HepG2 (cell line): Measurements from ENCODE around the gene KAZN. TPM values are rescaled to one million over a fixed set of nuclear protein-coding genes. Genes with fewer than 3 reads are reported as not detected.

Source experiments
- BCL3 ChIP-seq: sonication (generic); formaldehyde crosslinking; IDR thresholded peaks from 2 replicates; pipeline ENCODE4 v1.5.1; 2020; ENCODE audit warnings: mild to moderate bottlenecking, missing genetic modification reagents, moderate library complexity
- GZF1 ChIP-seq: sonication (generic); formaldehyde crosslinking; IDR thresholded peaks from 2 replicates; pipeline ENCODE4 v1.5.1; 2020; ENCODE audit warnings: mild to moderate bottlenecking, missing genetic modification reagents
- IRF9 ChIP-seq: sonication (generic); formaldehyde crosslinking; IDR thresholded peaks from 2 replicates; pipeline ENCODE4 v1.8.0; 2022; ENCODE audit warnings: missing genetic modification reagents, mild to moderate bottlenecking, borderline replicate concordance
- KDM5A ChIP-seq: fragments of 200-600 bp; sonication (generic); IDR thresholded peaks from 2 replicates; pipeline ENCODE4 v1.7.0; 2018; ENCODE audit warnings: antibody characterized with exemption, mild to moderate bottlenecking, low read length, borderline replicate concordance
- NAIF1 ChIP-seq: sonication (generic); formaldehyde crosslinking; IDR thresholded peaks from 2 replicates; pipeline ENCODE4 v1.5.0; 2020; ENCODE audit warnings: mild to moderate bottlenecking, missing genetic modification reagents, borderline replicate concordance
- PAX8 ChIP-seq: sonication (generic); formaldehyde crosslinking; IDR thresholded peaks from 2 replicates; pipeline ENCODE4 v1.8.0; 2022; ENCODE audit warnings: mild to moderate bottlenecking, missing genetic modification reagents, borderline replicate concordance
- RORA ChIP-seq: sonication (generic); formaldehyde crosslinking; IDR thresholded peaks from 2 replicates; pipeline ENCODE4 v1.5.0; 2020; ENCODE audit warnings: mild to moderate bottlenecking, missing genetic modification reagents, moderate library complexity
- SALL2 ChIP-seq: sonication (generic); formaldehyde crosslinking; IDR thresholded peaks from 2 replicates; pipeline ENCODE4 v1.8.1; 2023; ENCODE audit warnings: mild to moderate bottlenecking, missing genetic modification reagents, inconsistent platforms
- SMAD9 ChIP-seq: sonication (generic); formaldehyde crosslinking; IDR thresholded peaks from 2 replicates; pipeline ENCODE4 v1.5.1; 2020; ENCODE audit warnings: mild to moderate bottlenecking, missing genetic modification reagents
- ZFAT ChIP-seq: sonication (generic); formaldehyde crosslinking; conservative IDR thresholded peaks from 2 replicates; pipeline ENCODE4 v1.8.1; 2023; ENCODE audit warnings: missing genetic modification reagents, inconsistent platforms
- ZNF10 ChIP-seq: sonication (generic); formaldehyde crosslinking; IDR thresholded peaks from 2 replicates; pipeline ENCODE4 v1.4.0; 2020; ENCODE audit warnings: mild to moderate bottlenecking, low read depth, missing genetic modification reagents, borderline replicate concordance
- ZNF24 ChIP-seq: fragments of 450-650 bp; IDR thresholded peaks from 2 replicates; pipeline ENCODE4 v1.6.1; 2017; ENCODE audit warnings: antibody characterized with exemption, mild to moderate bottlenecking
- ZNF274 ChIP-seq: sonication (generic); formaldehyde crosslinking; IDR thresholded peaks from 2 replicates; pipeline ENCODE4 v1.5.1; 2020; ENCODE audit warnings: mild to moderate bottlenecking, missing genetic modification reagents
- polyA plus RNA-seq, 8 experiments: library from polyadenylated mRNA; depleted of rRNA in 3 of 8; stranded (reverse) in 7 of 8; unstranded in 1 of 8; fragments of >200 nt; fragmentation: Illumina TruSeq in 4 of 8; extraction: Trizol in 4 of 8; gene quantifications; 2 replicates each; pipeline versions ENCODE4 v1.2.1 to v1.2.3, GENCODE V29; 2011 to 2016; ENCODE audit warnings: low read depth in 4 of 8, missing spikeins in 1 of 8, mixed read lengths in 1 of 8; ENCODE audit not compliant: insufficient read depth in 1 of 8
- total RNA-seq, 5 experiments: library from RNA; depleted of rRNA; stranded (reverse); fragments of >200 nt; fragmentation: Illumina TruSeq; extraction: Trizol; gene quantifications; 2 replicates each; pipeline ENCODE4 v1.2.3, GENCODE V29; 2016; ENCODE audit warnings: low read depth in 1 of 5
- TF ChIP-seq, protein P1 (sequence below): IDR thresholded peaks from 2 replicates; pipeline ENCODE4 v1.6.1; 2016; ENCODE audit warnings: missing compliant biosample characterization, missing genetic modification reagents, borderline replicate concordance
- TF ChIP-seq, protein P2 (sequence below): sonication (generic); formaldehyde crosslinking; IDR thresholded peaks from 2 replicates; pipeline ENCODE4 v1.4.0; 2020; ENCODE audit warnings: missing genetic modification reagents, borderline replicate concordance
- TF ChIP-seq, protein P3 (sequence below): sonication (generic); formaldehyde crosslinking; conservative IDR thresholded peaks from 2 replicates; pipeline ENCODE4 v1.4.0; 2020; ENCODE audit warnings: missing genetic modification reagents
- TF ChIP-seq, protein P4 (sequence below): sonication (generic); formaldehyde crosslinking; IDR thresholded peaks from 2 replicates; pipeline ENCODE4 v1.4.0; 2020; ENCODE audit warnings: mild to moderate bottlenecking, missing genetic modification reagents

KAZN gene
- total and polyA plus RNA-seq, 2 of the 13 experiments (the other 11 are each of a cell fraction or from before 2014, with no cell fraction given), result 10.4 to 13.5 TPM

DNA sequence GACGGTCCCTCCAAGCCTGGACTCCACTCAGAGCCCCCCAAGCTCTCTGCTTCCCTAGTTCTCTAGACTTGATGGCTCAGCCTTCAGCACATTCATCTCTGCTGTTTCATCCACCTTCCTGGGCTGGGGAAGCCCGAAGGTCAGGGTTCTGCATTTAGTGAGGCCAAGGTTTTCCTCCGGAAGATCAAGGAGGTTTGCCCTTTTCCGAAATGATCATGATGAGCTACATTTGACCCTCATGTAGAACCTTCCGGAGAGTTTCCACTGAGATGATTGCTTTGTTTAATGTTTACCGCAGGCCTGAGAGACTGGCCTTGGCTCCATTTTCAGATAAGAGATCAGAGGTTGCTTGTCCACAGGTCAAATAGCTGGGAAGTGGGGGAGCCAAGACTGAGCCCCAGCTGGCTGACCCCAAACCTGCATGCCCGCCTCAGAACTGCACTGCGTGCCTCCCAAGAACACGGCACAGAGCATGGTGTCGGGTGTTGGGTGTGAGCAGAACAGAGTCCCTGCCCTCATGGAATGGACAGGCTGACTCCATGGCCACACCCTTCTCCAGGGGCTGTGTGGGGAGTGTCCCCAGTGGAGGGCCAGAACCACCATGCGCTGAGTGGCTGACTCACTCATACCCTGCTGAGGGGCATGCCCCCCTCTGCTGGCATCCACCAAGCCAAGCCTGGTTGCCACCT, 354.3 kb downstream of the KAZN start (continued):
- TF ChIP-seq IRF9 (CRISPR knock-in tag), result peak; percentile 72; the same call in 1 of the 2 replicates
- TF ChIP-seq BCL3 (CRISPR knock-in tag), result peak; percentile 82; the same call in 1 of the 2 replicates
- TF ChIP-seq KDM5A, result no peak
- TF ChIP-seq, protein P1, sequence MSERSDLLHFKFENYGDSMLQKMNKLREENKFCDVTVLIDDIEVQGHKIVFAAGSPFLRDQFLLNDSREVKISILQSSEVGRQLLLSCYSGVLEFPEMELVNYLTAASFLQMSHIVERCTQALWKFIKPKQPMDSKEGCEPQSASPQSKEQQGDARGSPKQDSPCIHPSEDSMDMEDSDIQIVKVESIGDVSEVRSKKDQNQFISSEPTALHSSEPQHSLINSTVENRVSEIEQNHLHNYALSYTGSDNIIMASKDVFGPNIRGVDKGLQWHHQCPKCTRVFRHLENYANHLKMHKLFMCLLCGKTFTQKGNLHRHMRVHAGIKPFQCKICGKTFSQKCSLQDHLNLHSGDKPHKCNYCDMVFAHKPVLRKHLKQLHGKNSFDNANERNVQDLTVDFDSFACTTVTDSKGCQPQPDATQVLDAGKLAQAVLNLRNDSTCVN (CRISPR knock-in tag), result peak; percentile 93; the same call in 1 of the 2 replicates
- 0 out of 2 replicates have a peak, but pooled peaks have one; percentile 42 for TF ChIP-seq SALL2 (CRISPR knock-in tag)
- no peak for TF ChIP-seq RORA
- no peak for TF ChIP-seq GZF1 (CRISPR knock-in tag)
- TF ChIP-seq PAX8 (CRISPR knock-in tag), result peak; percentile 76; the same call in 1 of the 2 replicates
- TF ChIP-seq NAIF1 (CRISPR knock-in tag), result 0 out of 2 replicates have a peak, but pooled peaks have one; percentile 26
- TF ChIP-seq, protein P2, sequence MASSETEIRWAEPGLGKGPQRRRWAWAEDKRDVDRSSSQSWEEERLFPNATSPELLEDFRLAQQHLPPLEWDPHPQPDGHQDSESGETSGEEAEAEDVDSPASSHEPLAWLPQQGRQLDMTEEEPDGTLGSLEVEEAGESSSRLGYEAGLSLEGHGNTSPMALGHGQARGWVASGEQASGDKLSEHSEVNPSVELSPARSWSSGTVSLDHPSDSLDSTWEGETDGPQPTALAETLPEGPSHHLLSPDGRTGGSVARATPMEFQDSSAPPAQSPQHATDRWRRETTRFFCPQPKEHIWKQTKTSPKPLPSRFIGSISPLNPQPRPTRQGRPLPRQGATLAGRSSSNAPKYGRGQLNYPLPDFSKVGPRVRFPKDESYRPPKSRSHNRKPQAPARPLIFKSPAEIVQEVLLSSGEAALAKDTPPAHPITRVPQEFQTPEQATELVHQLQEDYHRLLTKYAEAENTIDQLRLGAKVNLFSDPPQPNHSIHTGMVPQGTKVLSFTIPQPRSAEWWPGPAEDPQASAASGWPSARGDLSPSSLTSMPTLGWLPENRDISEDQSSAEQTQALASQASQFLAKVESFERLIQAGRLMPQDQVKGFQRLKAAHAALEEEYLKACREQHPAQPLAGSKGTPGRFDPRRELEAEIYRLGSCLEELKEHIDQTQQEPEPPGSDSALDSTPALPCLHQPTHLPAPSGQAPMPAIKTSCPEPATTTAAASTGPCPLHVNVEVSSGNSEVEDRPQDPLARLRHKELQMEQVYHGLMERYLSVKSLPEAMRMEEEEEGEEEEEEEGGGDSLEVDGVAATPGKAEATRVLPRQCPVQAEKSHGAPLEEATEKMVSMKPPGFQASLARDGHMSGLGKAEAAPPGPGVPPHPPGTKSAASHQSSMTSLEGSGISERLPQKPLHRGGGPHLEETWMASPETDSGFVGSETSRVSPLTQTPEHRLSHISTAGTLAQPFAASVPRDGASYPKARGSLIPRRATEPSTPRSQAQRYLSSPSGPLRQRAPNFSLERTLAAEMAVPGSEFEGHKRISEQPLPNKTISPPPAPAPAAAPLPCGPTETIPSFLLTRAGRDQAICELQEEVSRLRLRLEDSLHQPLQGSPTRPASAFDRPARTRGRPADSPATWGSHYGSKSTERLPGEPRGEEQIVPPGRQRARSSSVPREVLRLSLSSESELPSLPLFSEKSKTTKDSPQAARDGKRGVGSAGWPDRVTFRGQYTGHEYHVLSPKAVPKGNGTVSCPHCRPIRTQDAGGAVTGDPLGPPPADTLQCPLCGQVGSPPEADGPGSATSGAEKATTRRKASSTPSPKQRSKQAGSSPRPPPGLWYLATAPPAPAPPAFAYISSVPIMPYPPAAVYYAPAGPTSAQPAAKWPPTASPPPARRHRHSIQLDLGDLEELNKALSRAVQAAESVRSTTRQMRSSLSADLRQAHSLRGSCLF, result peak; percentile 78; the same call in 1 of the 2 replicates
- no peak for TF ChIP-seq ZNF10 (CRISPR knock-in tag)
- no peak for TF ChIP-seq ZFAT
- peak; percentile 60; the same call in 1 of the 2 replicates for TF ChIP-seq ZNF274 (CRISPR knock-in tag)
- TF ChIP-seq, protein P3, sequence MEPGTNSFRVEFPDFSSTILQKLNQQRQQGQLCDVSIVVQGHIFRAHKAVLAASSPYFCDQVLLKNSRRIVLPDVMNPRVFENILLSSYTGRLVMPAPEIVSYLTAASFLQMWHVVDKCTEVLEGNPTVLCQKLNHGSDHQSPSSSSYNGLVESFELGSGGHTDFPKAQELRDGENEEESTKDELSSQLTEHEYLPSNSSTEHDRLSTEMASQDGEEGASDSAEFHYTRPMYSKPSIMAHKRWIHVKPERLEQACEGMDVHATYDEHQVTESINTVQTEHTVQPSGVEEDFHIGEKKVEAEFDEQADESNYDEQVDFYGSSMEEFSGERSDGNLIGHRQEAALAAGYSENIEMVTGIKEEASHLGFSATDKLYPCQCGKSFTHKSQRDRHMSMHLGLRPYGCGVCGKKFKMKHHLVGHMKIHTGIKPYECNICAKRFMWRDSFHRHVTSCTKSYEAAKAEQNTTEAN (CRISPR knock-in tag), result peak; percentile 88
- TF ChIP-seq SMAD9 (CRISPR knock-in tag), result 0 out of 2 replicates have a peak, but pooled peaks have one; percentile 86
- TF ChIP-seq, protein P4, sequence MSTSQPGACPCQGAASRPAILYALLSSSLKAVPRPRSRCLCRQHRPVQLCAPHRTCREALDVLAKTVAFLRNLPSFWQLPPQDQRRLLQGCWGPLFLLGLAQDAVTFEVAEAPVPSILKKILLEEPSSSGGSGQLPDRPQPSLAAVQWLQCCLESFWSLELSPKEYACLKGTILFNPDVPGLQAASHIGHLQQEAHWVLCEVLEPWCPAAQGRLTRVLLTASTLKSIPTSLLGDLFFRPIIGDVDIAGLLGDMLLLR (CRISPR knock-in tag), result peak; percentile 84; the same call in 1 of the 2 replicates
- TF ChIP-seq ZNF24, result no peak
